Activated T-cell treated with anti-CD3 and anti-CD28 coated beads, Interleukin-2, amount 50 U/mL, for 48 hours (primary cell): Measurements from ENCODE around the gene SLC12A6.
"Not testable (repeated sequence)": the region's sequence is repeated elsewhere in the genome, so short reads cannot be mapped to it uniquely, and the experiment has no call there.

Experiments used
- DNase-seq, 2 experiments: peaks; one replicate each; pipeline ENCODE4 v3.0.0-alpha.2; 2020

The SLC12A6 gene

DNA sequence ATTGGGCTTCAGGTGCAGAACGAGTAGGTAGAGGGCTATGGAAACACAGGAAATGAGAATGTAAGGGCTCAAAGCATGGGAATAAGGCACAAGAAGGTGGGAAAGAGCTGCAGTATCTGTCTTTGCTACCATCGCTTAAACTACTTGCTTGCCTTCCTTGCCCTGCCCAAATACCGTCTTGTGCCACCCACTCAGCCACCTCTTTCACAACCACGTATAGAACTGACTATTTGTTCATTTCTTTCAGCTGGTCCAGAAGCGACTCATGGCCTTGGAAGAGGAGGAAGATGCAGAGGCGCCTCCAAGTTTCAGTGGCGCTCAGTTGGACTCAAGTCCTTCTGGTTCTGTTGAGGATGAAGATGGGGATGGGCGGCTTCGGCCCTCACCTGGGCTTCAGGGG lies 17.7 kb upstream of the SLC12A6 start:
- DNase-seq: no peak

DNA sequence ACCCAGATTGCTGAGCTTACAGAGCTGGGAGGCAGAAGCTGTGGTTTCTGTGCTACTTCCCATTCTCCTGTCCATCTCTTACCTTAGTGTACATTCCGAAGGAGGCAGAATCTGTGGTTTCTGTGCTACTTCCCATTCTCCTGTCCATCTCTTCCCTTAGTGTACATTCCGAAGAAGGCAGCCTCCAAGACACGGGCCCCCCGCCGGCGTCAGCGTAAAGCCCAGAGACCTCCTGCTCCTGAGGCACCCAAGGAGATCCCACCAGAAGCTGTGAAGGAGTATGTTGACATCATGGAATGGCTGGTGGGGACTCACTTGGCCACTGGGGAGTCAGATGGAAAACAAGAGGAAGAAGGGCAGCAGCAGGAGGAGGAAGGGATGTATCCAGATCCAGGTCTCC lies 16.7 kb upstream of the SLC12A6 start:
- no peak for DNase-seq

DNA sequence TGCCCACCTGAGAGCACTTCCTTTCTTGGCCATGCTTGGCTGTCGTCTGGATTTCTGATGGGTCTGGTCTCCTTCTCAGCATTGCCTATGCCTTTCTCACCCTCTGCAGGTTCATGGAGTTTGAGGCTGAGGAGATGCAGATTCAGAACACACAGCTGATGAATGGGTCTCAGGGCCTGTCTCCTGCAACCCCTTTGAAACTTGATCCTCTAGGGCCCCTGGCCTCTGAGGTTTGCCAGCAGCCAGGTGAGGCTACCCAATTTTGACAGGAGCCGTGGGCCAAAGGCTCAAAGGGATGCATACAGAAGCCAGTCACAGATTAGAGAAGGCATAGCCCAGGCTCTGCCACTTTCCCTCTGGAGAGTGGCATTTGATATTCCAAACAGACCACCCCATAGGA lies 16.0 kb upstream of the SLC12A6 start:
- no peak for DNase-seq

DNA sequence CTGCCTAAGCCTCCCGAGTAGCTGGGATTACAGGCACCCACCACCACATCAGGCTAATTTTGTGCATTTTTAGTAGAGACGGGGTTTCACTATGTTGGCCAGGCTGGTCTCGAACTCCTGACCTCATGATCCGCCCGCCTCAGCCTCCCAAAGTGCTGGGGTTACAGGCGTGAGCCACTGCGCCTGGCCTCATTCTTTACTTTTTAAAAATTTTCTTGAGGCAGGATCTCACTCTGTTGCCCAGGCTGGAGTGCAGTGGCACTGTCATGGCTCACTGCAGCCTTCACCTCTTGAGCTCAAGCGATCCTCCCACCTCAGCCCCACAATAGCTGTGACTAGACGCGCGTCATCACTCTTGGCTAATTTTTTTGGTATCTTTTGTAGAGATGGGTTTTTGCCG lies 15.4 kb upstream of the SLC12A6 start:
- DNase-seq: not testable (repeated sequence)

DNA sequence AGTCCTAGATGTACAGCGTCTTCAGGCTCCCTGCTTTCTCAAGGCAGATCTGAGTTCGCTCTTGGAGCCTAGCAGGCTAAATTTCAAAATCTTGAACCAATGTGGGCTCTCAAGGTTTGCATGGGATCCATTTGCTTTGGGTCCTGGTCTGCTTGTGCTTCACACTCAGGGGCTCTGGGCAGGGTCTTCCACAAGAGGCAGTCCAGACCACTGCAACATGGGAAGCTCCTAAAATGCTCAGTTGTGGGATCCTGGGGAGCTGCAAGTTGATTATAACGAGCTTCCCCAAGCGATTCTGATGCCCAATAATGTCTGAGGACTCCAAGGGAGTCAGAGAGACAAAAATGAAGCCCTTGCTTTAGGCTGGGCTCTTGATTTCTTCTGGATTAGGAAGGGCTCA lies 12.2 kb upstream of the SLC12A6 start:
- no peak for DNase-seq

DNA sequence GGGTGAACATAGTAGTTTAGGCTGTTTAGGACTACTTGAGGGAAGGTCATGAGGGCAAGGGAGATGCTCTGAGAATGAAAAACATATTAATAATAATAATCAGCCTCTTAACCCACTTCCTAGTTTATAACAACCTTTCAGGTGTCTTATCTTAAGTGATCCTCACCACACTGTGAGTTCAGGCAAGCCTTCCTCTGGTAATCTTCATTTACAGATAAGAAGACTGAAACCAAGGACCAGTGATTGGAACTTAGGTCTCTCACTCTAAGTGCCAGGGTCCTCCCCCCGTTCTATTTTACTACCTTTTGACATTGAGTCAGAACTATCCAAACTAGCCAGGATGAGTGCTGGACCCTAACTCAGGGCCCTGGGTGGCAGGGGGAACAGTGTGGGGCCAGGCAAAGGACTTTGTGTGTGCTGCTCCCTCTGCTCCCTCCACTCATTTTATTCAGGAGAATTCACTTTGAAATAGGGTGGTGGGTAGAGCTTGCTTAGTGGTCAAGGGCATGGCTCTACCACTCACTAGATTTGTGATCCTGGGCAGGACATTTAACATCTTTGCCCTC lies 11.2 kb upstream of the SLC12A6 start:
- DNase-seq: no peak

DNA sequence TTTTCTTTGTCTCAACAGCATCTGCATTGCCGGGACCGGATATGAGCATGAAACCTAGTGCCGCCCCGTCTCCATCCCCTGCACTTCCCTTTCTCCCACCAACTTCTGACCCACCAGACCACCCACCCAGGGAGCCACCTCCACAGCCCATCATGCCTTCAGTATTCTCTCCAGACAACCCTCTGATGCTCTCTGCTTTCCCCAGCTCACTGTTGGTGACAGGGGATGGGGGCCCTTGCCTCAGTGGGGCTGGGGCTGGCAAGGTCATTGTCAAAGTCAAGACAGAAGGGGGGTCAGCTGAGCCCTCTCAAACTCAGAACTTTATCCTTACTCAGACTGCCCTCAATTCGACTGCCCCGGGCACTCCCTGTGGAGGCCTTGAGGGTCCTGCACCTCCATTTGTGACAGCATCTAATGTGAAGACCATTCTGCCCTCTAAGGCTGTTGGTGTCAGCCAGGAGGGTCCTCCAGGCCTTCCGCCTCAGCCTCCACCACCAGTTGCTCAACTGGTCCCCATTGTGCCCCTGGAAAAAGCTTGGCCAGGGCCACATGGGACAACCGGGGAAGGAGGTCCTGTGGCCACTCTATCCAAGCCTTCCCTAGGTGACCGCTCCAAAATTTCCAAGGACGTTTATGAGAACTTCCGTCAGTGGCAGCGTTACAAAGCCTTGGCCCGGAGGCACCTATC lies 10.5 kb upstream of the SLC12A6 start:
- DNase-seq: no peak

DNA sequence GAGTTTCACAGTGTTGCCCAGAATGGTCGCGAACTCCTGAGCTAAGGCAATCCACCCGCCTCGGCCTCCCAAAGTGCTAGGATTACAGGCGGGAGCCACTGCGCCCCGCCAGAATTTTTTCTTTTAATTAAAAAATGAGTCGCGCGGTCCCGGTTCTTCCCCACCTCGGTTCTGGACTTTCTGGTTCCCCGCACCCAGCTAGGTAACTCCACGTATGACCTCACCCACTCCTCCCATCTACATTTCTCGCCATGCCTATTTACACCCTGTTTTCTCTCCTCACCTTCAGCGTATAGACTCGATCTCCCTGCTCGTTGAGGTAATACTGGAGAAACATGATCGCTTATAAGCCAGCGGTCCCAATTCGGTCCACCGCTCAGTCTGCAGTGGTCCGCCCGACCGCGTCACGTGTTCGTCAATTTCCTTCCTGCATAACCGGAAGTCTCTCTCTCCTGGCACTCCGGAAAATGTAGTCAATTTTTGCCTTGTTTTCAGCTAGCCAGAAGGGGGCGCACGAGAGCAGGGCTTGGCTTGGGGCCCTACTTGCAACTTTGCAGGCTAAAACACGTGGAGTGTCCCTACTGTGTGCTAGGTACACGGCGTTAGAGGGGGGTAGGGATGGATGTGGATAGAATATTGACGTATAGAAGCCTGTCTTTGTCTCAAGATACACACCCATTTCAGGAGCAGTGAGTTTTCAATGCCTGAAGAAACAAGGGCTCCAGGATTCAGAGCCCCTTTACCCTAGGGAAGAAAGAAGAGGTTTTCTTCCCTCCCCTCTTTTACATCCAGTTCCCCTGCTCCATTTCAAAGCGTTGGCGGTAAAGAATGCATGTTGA lies 5.4 kb upstream of the SLC12A6 start, which contains the start of the genes NOP10 and NUTM1:
TSS of gene NOP10 (minus strand) at position 400 of the 839 bp plus-strand sequence. CDS start at position 337, 63 bp downstream.
TSS of gene NUTM1 (plus strand) at position 579 of the 839 bp plus-strand sequence. CDS start 382 bp downstream, outside the sequence.
- peak; percentile 96 to 97 for DNase-seq

DNA sequence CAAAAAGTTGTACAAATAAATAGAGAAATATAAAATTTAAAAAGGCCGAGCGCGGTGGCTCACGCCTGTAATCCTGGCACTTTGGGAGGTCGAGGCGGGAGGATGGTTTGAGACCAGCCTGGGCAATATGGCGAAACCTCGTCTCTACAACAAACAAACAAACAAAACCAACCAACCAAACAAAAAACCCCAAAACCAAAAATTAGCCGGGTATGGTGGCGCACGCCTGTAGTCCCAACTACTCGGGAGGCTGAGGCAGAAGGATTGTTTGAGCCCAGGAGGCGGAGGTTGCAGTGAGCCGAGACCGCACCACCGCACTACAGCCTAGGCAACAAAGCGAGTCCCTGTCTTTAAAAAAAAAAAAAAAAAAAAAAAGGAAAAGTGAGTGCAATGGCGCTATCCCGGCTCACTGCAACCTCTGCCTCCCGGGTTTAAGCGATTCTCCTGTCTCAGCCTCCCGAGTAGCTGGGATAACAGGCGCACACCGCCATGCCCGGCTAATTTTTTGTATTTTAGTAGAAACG lies 4.7 kb upstream of the SLC12A6 start:
- not testable (repeated sequence) for DNase-seq

DNA sequence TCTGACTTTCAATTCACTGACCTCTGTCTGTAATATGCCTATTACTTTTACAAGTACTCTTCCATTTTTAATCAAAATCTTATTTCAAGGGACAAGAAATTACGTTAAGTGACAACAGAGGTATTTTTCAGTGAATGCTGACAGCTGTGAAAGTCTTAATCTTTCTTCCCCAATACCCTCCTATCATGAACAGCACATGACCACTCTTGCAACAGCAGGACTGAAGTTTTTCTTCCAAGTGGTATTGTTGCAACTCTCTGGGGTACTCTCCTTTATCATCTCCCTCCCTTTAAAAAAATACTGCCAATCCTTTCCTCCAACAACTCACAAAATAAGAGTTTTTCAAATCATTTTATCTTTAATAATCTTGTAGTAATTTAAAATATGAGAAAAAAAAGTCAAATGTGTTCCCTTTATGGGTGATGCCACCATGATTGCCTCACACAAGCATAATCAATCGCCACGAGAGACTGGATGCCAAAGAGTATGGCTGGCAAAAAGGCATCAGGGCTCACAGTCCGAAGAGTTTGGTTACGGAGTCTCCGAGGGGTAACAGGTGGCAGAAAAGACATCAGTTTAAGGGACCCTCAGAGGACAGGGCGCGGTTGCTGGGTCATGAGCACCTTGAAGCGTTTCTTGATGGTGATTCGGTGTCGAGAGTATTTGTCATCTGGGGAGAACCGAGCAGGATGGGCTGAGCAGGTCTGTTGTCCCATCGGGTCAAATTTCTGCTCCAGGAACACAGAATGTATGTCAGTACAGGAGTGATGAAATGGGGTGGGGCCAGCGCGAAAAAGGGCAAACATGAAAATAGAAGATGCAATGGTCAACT lies 4.0 kb upstream of the SLC12A6 start:
- DNase-seq: peak in 1 of 2 experiments; percentile 19

DNA sequence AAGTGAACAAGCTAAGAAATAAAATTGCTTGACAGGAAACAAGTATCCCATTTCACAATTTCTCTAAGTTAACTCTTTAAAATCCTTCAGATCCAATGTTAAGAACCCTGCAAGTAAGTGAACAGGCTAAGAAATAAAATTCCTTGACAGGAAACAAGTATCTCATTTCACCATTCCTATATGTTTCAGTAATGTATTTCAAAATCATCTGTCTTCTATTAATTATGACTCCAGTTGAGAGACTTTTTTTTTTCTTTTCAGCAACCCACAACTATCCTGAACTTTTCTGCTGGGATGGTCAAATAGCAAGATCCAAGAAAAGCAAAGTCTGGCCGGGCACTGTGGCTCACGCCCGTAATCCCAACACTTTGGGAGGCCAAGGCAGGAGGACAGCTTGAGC lies 2.4 kb upstream of the SLC12A6 start:
- peak in 1 of 2 experiments; percentile 10 for DNase-seq

DNA sequence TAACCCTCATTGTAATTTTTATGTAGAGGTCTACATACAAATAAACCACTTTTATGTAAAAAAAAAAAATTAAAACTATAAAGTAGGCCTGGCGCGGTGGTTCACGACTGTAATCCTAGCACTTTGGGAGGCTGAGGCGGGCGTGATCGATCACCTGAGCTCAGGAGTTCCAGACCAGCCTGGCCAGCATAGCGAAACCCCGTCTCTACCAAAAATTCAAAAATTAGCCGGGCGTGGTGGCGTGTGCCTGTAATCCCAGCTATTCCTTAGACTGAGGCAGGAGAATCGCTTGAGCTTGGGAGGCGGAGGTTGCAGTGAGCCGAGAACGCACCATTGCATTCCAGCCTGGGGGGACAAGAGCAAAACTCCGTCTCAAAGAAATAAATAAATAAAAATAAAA lies 766 bp upstream of the SLC12A6 start:
- DNase-seq: no peak

DNA sequence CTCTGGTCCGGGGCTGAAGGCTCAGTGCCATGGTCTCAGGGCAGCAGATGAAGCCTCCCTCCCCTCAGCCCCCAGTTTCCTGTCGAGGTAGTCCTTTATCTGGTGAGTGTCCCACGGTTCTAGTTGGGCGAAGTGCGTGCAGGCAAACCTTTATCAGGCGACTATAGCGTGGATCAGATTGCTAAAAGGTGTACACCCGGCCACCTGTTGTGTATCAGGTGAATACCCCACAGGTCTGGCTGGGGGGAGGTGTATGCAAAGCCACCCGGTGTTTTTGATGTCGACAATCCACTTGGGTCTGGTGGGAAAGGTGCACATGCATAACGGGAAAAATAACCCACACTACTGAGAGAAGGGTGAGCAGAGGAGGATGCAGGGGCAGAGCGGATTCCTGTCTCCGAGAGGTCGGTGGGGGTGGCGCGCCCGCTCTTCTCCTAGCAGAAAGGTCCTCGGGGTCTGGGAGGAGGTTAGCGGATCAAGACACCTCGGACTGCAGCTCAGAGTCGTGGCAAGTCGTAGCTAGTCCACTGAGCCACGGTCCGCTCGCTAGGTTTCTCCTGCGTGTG lies 507 bp downstream of the SLC12A6 start:
- DNase-seq: no peak

DNA sequence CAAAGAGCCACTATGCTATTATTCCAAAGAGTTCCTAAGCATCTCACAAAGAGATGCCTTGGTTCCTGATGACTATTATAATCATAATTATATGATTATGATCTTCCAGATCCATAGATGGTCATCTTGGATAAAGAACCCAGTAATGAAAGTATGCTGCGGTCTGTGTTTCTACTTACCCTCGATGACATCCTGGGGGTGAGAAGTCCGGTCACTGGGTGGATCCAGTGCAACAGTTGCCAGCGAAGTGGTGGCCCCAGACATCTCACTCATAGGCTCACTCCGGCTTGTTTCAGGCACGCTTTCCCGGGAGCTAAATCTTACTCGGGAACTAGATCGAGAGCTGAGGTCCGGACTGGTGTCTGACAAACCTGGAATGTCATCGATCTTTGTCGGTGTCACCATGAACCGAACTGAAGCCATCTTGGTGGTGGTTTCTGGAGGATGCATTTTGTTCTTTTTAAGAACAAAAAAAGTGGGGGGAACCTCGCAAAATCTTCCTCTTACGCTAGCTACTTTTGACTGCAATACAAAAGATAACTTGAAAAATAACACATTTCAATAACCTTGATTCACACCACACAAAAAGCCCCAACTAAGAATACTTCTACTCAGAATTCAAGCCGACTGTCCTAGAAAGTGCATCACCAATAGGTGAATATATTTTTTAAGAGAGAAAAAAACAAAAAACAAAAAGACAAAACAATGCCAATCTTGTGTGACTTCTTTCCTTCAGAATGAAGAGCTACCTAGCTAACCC lies 1.2 kb downstream of the SLC12A6 start:
- DNase-seq: no peak

DNA sequence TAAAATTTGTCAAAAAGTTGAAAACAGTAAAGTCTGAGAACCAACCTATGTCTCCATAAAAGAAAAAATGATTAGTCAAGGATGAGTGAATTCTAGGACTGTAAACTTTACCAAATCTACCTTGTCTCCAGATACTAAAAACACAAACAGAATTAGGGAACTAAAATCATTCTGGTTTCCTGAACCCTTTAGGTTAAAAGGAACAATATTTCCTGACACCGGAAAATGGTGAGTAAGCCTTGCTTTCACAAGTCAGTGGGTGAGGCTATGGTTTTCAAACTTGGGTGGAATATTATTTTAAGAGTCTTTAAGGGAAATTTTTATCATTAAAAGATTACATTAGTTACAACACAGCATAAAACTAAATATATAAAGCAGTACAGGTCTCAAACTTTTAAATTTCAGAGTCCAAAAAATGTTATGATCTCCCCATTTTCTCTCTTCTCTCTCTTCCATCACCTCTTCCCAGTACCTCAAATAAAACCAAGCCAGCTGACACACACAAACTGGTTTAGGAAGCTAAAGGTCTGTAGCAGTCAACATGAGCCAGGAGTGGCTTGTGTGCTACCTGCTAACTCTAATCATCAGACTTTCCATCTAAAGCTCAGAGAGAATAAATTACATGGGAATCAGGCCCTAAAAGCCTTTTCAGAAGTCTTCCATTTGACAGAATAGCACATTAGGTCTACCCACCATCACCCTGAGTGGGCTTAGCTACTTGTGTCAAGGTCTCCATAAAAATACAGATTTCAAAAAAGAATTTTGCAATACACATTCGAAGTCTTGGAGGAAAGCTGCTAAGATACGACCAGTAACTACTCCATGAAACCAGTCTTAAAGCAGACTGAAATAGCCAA lies 2.2 kb downstream of the SLC12A6 start:
- DNase-seq: no peak

DNA sequence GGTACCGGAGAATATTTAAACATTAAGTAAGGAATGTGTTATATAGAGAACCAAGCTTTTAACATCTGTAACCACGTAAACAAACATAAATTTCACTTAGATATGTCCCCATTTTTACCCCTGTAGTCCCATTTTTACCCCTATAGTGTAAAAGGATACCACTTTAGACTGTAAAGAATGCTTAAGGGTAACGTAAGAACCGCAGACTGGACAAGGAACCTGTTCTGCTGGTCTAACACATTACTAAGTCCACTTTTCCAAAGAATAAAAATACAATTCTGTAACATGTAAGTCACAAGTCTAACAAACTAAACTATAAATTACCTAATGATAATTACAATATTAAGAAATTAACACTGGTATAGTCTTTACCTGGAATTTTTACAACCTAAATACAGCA lies 2.9 kb downstream of the SLC12A6 start:
- no peak for DNase-seq

DNA sequence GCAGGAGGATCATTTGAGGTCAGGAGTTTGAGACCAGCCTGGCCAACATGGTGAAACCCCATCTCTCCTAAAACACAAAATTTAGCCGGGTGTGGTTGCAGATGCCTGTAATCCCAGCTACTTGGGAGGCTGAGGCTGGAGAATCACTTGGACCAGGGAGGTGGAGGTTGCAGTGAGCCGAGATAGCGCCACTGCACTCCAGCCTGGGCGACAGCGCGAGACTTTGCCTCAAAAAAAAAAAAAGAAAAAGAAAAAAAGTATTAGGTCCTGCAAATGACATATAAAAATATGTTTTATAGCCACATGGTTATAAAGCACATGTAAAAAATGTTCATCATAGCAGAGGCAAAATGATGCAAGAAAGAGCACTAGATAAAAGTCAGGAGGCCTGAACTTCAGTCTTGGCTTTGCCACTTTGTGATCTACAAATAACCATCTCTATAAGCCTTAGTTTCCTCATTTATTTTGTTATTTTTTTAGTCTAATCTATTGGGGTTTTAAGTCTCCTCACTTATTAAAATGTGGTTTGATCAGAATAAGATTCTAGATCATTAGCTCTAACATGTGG lies 4.9 kb downstream of the SLC12A6 start:
- no peak for DNase-seq

DNA sequence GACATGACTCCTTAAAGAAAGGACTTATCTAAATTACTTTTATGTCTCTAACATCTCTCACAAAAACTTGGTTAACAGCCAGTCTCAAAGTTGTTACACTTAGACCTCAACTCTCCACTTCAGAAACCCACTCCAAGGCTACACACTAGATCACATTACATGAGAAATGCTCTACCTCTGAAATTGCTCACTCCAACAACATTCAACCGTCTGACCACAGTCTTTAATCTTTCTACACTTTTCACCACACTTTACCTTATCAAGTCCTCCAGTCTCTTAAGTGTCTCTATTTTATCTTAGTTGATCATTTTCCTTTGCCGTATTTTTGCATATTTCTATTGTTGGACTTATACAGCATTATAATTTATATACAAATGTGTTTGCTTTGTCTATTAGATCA lies 5.8 kb downstream of the SLC12A6 start:
- DNase-seq: no peak

DNA sequence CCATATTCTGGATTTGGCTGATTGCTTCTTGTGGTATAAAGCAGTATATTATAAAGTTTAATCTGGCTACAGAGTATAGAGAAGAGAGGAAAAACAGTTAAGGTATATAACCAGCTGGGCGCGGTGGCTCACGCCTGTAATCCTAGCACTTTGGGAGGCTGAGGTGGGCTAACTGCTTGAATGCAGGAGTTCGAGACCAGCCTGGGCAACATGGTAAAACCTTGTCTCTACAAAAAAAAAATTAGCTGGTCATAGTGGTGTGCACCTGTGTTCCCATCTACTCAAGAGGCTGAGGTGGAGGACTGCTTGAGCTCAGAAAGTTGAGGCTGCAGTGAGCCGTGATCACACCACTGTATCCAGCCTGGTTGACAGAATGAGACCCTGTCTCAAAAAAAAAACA lies 7.3 kb downstream of the SLC12A6 start:
- DNase-seq: no peak

DNA sequence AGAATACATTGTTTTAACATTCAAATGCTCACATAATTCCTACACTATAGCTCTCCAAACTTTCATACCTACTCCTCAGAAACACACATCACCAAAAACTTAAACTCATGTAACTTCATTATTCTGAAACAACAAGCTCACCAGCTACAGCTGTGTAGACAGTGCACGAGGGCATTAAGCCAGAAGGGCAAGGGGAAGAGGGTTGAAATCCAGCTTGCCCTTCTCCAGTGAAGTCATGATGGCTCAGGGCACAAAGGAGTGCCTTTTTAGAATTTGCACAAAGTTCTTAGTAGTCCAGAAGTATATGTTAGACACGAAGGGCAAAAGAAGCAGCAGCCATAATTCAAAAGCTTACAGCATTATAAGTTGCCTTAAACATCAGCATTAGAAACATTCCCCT lies 8.6 kb downstream of the SLC12A6 start:
- DNase-seq: no peak
